B cell (primary cell): ENCODE measurements around the gene CYP26B1.

Experiments
- CTCF ChIP-seq: fragments of 200-600 bp; IDR thresholded peaks from one replicate; pipeline ENCODE4 v1.8.0; 2022; ENCODE audit warnings: antibody characterized with exemption, mild to moderate bottlenecking
- EZH2 ChIP-seq: IDR thresholded peaks from 2 replicates; pipeline ENCODE4 v1.6.1; 2012; ENCODE audit warnings: borderline replicate concordance, low read depth, mild to moderate bottlenecking, moderate library complexity, low read length; ENCODE audit not compliant: insufficient read depth, poor library complexity, severe bottlenecking

GRCh38 chr2:72112981-72113846 is 34.4 kb downstream of the CYP26B1 start:
- TF ChIP-seq CTCF (no peak), EZH2 (no peak)
